CD14-positive monocyte (primary cell): ENCODE results near the gene BCO2. TPM values are rescaled to one million over a fixed set of nuclear protein-coding genes. Genes with fewer than 3 reads are reported as not detected.

Experiments
- DNase-seq, 3 donors: peaks; one replicate each; pipeline ENCODE4 v3.0.0-alpha.2; 2011 to 2022
- H2AFZ ChIP-seq: 2 replicates; pipeline ENCODE4 v1.6.0; 2012; ENCODE audit warnings: mild to moderate bottlenecking, low read depth, low read length, inconsistent platforms; ENCODE audit not compliant: insufficient read depth, poor library complexity, severe bottlenecking
- H3K27ac ChIP-seq, 2 donors: 1 replicate in 1 of 2; 2 replicates in 1 of 2; pipeline ENCODE4 v1.5.1; 2012 to 2013; ENCODE audit warnings: low read length in 2 of 2, control low read depth in 1 of 2, inconsistent platforms in 1 of 2, low read depth in 1 of 2, mild to moderate bottlenecking in 1 of 2
- H3K27me3 ChIP-seq, 2 donors: one replicate each; pipeline versions ENCODE4 v1.6.0 to v1.6.1; 2011 to 2013; ENCODE audit warnings: low read length in 2 of 2; ENCODE audit not compliant: control insufficient read depth in 2 of 2, insufficient read depth in 2 of 2
- H3K36me3 ChIP-seq, 2 donors: replicated peaks in 1 of 2; 1 replicate in 1 of 2; 2 replicates in 1 of 2; pipeline versions ENCODE4 v1.5.1 to v1.6.1; 2012 to 2013; ENCODE audit warnings: low read length in 2 of 2, control low read depth in 1 of 2, inconsistent platforms in 1 of 2, mild to moderate bottlenecking in 1 of 2; ENCODE audit not compliant: insufficient read depth in 2 of 2, control insufficient read depth in 1 of 2
- H3K4me1 ChIP-seq, 2 donors: 1 replicate in 1 of 2; 2 replicates in 1 of 2; pipeline versions ENCODE4 v1.5.1 to v1.6.1; 2012 to 2013; ENCODE audit warnings: low read length in 2 of 2, control low read depth in 1 of 2, inconsistent platforms in 1 of 2, mild to moderate bottlenecking in 1 of 2, moderate library complexity in 1 of 2; ENCODE audit not compliant: insufficient read depth in 2 of 2, control insufficient read depth in 1 of 2
- H3K4me2 ChIP-seq: replicated peaks from 2 replicates; pipeline ENCODE3; 2012; ENCODE audit warnings: low read length, moderate library complexity, mild to moderate bottlenecking; ENCODE audit not compliant: poor library complexity, severe bottlenecking; ENCODE audit errors: extremely low read depth
- H3K4me3 ChIP-seq, 3 experiments: fragments of 200-600 bp in 1 of 3; sonication (generic) in 1 of 3; replicated peaks in 1 of 3; 1 replicate in 2 of 3; 2 replicates in 1 of 3; pipeline ENCODE4 v1.5.1; 2011 to 2013; ENCODE audit warnings: low read length in 3 of 3, mild to moderate bottlenecking in 3 of 3, control low read depth in 2 of 3, low read depth in 2 of 3, inconsistent platforms in 1 of 3, moderate library complexity in 1 of 3
- H3K79me2 ChIP-seq: 2 replicates; pipeline ENCODE4 v1.6.0; 2012; ENCODE audit warnings: mild to moderate bottlenecking, control low read depth, inconsistent platforms, low read length, moderate library complexity; ENCODE audit not compliant: insufficient read depth
- H3K9ac ChIP-seq: 2 replicates; pipeline ENCODE4 v1.6.0; 2017; ENCODE audit warnings: low read length, mild to moderate bottlenecking; ENCODE audit not compliant: insufficient read depth, poor library complexity, severe bottlenecking
- H3K9me3 ChIP-seq, 2 donors: replicated peaks in 1 of 2; 1 replicate in 1 of 2; 2 replicates in 1 of 2; pipeline versions ENCODE4 v1.5.1 to v1.6.1; 2012 to 2013; ENCODE audit warnings: low read length in 2 of 2, control low read depth in 1 of 2; ENCODE audit not compliant: control insufficient read depth in 1 of 2, insufficient read depth in 1 of 2
- H4K20me1 ChIP-seq: 2 replicates; pipeline ENCODE4 v1.6.0; 2012; ENCODE audit warnings: mild to moderate bottlenecking, low read length, control low read depth, moderate library complexity; ENCODE audit not compliant: insufficient read depth
- H3K27ac Mint-ChIP-seq, 7 donors: one replicate each; pipeline ENCODE4 v1.8.0; 2020; ENCODE audit warnings: mild to moderate bottlenecking in 7 of 7, mixed read lengths in 7 of 7, moderate library complexity in 6 of 7, inconsistent platforms in 2 of 7
- H3K27me3 Mint-ChIP-seq, 3 donors: one replicate each; pipeline ENCODE4 v1.8.0; 2021 to 2022; ENCODE audit warnings: low read depth in 3 of 3, mild to moderate bottlenecking in 3 of 3, mixed read lengths in 3 of 3, moderate library complexity in 3 of 3, inconsistent platforms in 1 of 3
- H3K36me3 Mint-ChIP-seq, 2 donors: one replicate each; pipeline ENCODE4 v1.8.0; 2020; ENCODE audit warnings: mixed read lengths in 2 of 2, inconsistent platforms in 1 of 2, mild to moderate bottlenecking in 1 of 2
- H3K4me1 Mint-ChIP-seq: one replicate; pipeline ENCODE4 v1.8.0; 2020; ENCODE audit warnings: mild to moderate bottlenecking, mixed read lengths
- H3K4me3 Mint-ChIP-seq, 2 donors: one replicate each; pipeline ENCODE4 v1.8.0; 2020; ENCODE audit warnings: mild to moderate bottlenecking in 2 of 2, mixed read lengths in 2 of 2, moderate library complexity in 1 of 2
- H3K9me3 Mint-ChIP-seq, 7 donors: one replicate each; pipeline ENCODE4 v1.8.0; 2020 to 2022; ENCODE audit warnings: mixed read lengths in 7 of 7, mild to moderate bottlenecking in 6 of 7, moderate library complexity in 6 of 7, inconsistent platforms in 2 of 7
- CTCF ChIP-seq: fragments of 200-600 bp; IDR thresholded peaks from one replicate; pipeline ENCODE4 v1.8.0; 2022; ENCODE audit warnings: antibody characterized with exemption, mild to moderate bottlenecking
- WGBS: methylation state at CpG from one replicate; pipeline ENCODE4 v1.1.5; 2013; ENCODE audit warnings: missing lambda C conversion rate; ENCODE audit not compliant: insufficient coverage; 5-methylcytosine and 5-hydroxymethylcytosine counted together
- intact Hi-C, 2 donors: fragments of 100-400 bp; cut with micrococcal nuclease; formaldehyde crosslinking; loops; one replicate each; pipeline versions ENCODE4 v1.15.0 to v1.15.1; 2023
- polyA plus RNA-seq, 3 donors: library from polyadenylated mRNA; depleted of rRNA in 1 of 3; unstranded in 2 of 3; stranded (reverse) in 1 of 3; fragments of 300-500 nt in 2 of 3; fragments of >200 nt in 1 of 3; fragmentation: Illumina TruSeq in 2 of 3; gene quantifications; 1 replicate in 2 of 3; 2 replicates in 1 of 3; pipeline ENCODE4 v1.2.3, GENCODE V29; 2012 to 2021

The BCO2 gene
- polyA plus RNA-seq, 3 donors = 0.20 to 1.9 TPM; not detected in 1

DNA sequence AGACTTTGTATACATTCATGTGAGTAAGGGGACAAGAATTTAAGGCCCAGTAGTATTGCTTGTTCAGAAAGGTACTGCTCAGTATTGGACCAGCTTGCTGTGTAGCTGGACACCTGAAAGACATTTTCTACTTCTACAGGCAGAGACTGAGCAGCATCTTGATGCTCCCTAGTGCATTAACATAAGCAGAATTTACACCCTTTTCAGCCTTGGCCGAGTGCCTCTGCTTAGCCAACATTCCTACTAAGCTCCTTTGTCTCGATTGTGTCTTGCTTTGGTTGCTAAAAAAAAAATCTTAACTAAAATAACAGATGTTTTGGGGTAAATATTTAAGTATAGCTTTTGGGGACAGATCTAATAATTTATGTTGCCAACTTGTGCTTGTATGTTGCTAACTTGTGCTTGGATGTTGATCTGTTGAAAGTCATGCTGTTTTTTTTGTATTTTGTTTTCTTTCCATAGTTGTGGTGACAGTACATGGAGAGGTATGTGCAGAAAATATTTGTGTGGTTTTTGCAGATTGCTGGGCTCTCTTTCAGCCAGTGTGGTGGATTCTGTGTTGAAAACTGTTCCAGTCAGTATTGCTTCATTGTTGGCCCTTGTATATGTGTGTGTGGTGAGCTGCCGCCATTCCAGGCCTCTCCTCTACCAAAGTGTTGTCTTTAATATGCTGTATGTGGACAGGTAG, 54.6 kb downstream of the BCO2 start:
- H3K4me1 ChIP-seq = peaks cover 10 to 14% of the 10 kb centered on the region in 2 donors
- no peak overlapping the region for H3K27ac ChIP-seq
- Mint-ChIP-seq H3K36me3 (peaks cover 58 to 59% of the 10 kb centered on the region in 2 donors), H3K4me1 (peaks cover 18% of the 10 kb centered on the region), H3K9me3 (peaks cover 0 to 2% (median 0%) of the 10 kb centered on the region in 7 donors), H3K4me3 (no peak overlapping the region), H3K27me3 (peaks cover 0 to 3% (median 2%) of the 10 kb centered on the region in 3 donors), H3K27ac (no peak overlapping the region)
- no peaks in the 10 kb centered on the region for H4K20me1 ChIP-seq
- H3K79me2 ChIP-seq = peaks cover 26% of the 10 kb centered on the region
- WGBS = no CpG with 5 or more reads among the region's 3 CpGs
- intact Hi-C loops = loop anchor here in 1 of 2 donors (10.0 kb wide), 1 partner anchor 55 kb away; the partner anchor contains the start of gene BCO2
- H3K9ac ChIP-seq = no peak overlapping the region
- no peak overlapping the region for H2AFZ ChIP-seq
- H3K36me3 ChIP-seq = peaks cover 52 to 69% of the 10 kb centered on the region in 2 donors
- no peaks in the 10 kb centered on the region for H3K27me3 ChIP-seq
- no peak overlapping the region for H3K4me2 ChIP-seq
- H3K9me3 ChIP-seq = no peaks in the 10 kb centered on the region
- TF ChIP-seq CTCF = no peak
- H3K4me3 ChIP-seq = no peak overlapping the region
- DNase-seq = no peak

DNA sequence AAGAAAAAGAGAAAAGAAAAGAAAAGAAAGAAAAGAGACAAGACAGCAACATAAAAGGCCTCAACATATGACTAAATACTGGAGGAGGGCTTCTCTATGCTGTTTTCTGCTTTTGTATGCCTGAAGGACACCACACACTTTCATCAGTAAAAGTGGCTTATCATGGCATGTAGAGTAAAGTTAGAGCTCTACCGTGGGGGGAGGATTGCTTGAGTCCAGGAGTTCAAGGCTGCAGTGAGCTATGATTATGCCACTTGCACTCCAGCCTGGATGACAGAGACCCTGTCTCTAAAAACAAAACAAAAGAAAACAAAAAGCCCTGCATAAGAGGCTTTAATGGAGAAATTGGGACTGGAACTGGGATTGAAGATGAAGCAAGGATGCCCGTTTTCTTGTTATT, 56.6 kb downstream of the BCO2 start:
- Mint-ChIP-seq H3K4me3 (no peak overlapping the region), H3K36me3 (peaks cover 73 to 80% of the 10 kb centered on the region in 2 donors)
- H3K36me3 ChIP-seq = peaks cover 69 to 90% of the 10 kb centered on the region in 2 donors

More for the DNA sequence above, 56.6 kb downstream of the BCO2 start:
- intact Hi-C loops = no loop called here
- H3K4me3 ChIP-seq = no peak overlapping the region
- H3K27ac Mint-ChIP-seq = no peak overlapping the region
- H4K20me1 ChIP-seq = no peaks in the 10 kb centered on the region
- peaks cover 0 to 1% (median 0%) of the 10 kb centered on the region in 7 donors for H3K9me3 Mint-ChIP-seq
- no peaks in the 10 kb centered on the region for H3K9me3 ChIP-seq
- no peak overlapping the region for H3K9ac ChIP-seq
- no peak overlapping the region for H3K4me2 ChIP-seq
- H3K4me1 Mint-ChIP-seq = peaks cover 13% of the 10 kb centered on the region
- H2AFZ ChIP-seq = no peak overlapping the region
- peaks cover 20% of the 10 kb centered on the region for H3K79me2 ChIP-seq
- H3K4me1 ChIP-seq = peaks cover 8% of the 10 kb centered on the region in 2 donors
- H3K27ac ChIP-seq = no peak overlapping the region
- WGBS = no CpG with 5 or more reads among the region's 2 CpGs
- DNase-seq = no peak
- no peaks in the 10 kb centered on the region for H3K27me3 ChIP-seq
- no peak for TF ChIP-seq CTCF
- H3K27me3 Mint-ChIP-seq = peaks cover 0 to 3% (median 2%) of the 10 kb centered on the region in 3 donors
